Anterior cingulate cortex (tissue), 58 donors: Measurements from ENCODE around the gene ZNF610.
"Not testable (repeated sequence)": the region's sequence is repeated elsewhere in the genome, so short reads cannot be mapped to it uniquely, and the experiment has no call there.

Experiments used
- DNase-seq, 58 donors: peaks; one replicate each; lab custom pipeline; 2025; lab: John Stamatoyannopoulos, UW

Gene ZNF610

GRCh38 chr19:52336117-52336790 is at the start of gene ZNF610:
Gene ZNF610 (plus strand): TSS chr19:52336243. CDS start chr19:52349173, 12,930 bp downstream.
- peak; percentile 36 to 93 (median 84) for DNase-seq

DNA sequence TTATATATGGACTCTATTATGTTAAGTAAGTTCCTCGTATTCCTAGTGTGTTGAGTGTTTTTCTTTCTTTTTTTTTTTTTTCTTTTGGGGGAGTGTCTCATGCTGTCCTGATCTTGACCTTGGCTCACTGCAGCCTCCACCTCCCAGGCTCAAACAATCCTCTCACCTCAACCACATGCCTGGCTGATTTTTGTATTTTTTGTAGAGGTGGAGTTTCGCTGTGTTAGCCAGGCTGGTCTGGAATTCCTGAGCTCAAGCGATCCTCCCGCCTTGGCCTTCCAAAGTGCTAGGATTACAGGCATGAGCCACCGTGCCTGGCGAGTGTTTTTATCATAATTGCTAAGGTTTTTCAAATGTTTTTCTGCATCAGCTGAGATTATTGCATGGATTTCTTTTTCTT is 49.8 kb upstream of the ZNF610 start:
- DNase-seq, result no peak

DNA sequence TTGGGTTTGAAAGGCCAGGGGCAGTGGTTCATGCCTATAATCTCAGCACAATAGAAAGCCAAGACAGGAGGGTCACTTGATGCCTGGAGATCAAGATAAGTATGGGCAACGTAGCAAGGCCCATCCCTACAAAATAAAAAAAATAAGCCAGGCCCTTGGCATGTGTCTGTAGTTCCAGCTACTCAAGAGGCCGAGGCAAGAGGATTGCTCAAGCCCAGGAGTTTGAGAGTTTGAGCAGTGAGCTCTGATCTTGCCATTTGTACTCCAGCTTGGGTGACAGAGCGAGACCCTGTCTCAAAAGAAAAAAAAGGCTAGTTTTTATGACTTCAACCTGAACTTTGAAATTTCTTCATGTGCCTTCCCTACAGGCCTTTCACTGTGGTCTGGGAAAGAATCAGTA is 44.3 kb upstream of the ZNF610 start:
- no peak for DNase-seq

DNA sequence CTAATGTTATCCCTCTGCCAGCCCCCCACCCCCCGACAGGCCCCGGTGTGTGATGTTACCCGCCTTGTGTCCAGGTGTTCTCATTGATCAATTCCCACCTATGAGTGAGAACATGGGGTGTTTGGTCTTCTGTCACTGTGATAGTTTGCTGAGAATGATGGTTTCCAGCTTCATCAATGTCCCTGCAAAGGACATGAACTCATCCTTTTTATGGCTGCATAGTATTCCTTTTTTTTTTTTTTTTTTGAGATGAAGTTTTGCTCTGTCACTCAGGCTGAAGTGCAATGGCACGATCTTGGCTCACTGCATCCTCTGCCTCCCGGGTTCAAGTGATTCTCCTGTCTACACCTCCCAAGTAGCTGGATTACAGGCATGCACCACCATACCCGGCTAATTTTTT is 43.1 kb upstream of the ZNF610 start:
- DNase-seq, result not testable (repeated sequence)

- DNase-seq, result peak in 1 of 58 donors; percentile 2
These were observed 39.7 kb upstream of the ZNF610 start for GRCh38 chr19:52296400-52296772.

GRCh38 chr19:52296773-52297600 is 39.1 kb upstream of the ZNF610 start, which contains the start of gene ZNF480:
Gene ZNF480 (plus strand): TSS chr19:52297169. CDS start chr19:52300413, 3,244 bp downstream.
- peak in 57 of 58 donors; percentile 21 to 90 (median 73) for DNase-seq

DNA sequence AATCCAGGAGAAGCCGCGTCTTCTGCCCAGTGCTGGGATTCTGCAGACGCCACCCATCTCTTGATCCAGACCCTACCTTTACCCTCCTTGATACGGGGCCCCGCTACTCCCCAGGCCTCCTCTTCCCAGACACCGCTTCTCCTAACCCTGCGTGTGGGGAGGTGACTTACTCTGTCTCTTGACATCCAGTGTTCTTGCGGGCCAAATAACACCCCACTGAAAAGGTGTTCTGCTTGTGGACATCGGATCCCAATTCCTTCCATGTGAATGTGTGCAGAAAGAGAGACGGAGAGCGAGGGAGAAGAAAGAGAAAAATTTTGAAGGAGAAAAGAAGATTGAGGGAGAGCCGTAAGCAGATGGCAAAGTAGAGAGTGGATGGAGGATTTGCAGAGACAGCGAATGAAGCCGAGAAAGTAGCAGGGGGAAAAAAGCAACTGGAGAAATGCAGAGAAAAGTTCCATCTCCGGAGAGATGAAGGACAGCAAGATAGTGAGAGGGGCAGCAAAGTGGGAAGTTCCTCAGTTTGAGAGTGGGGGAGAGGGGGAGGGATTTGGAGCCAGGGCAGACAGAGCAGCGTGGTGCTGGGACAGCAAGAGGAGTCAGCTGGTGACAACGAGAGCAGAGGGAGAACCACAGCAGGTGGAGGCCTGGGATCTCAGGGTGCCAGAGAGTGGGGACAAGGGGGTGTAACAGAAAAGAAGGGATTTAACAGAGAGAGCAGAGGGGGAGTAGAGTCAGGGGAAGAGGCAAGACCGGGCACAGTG is 38.3 kb upstream of the ZNF610 start:
- DNase-seq, result peak in 9 of 58 donors; percentile 0 to 67 (median 5)

DNA sequence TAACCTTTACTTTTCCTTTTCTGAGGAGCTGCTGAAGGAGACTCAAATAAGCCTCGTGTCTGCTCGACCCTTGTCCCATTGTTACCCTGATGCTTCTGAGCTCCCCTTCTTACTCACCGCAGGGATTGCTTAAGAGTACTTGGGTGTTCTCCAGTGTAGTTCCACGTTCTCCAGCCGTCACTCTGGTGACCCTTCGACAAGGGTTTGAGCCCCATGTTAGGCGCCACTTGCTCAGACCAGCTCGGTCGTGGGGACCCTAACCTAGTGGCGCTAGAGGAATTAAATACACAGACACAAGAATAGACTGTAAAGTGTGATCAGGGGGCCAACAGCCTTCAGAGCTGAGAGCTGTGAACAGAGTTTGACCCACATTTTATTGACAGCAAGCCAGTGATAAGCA is 28.8 kb upstream of the ZNF610 start:
- no peak for DNase-seq

GRCh38 chr19:52322429-52322828 is 13.6 kb upstream of the ZNF610 start:
- DNase-seq, result no peak

DNA sequence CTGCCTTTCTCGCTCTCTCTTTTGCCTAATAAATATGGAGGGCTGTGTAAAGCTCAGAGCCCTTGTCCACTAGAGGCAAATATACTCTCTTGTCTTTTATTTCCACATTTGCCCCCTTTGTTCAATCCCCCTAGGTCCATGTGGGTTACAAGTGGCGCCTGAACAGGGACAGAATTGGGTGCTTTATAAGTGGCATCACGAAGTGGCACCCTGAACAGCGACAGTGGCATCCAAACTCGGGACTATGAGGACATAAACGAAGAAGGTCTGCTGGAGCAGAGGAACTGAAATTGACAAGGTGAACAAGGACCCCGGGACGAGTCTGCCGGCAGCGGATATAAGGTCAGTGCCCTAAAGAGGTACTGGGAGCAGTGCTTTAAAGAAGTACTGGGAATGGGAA is 4.3 kb upstream of the ZNF610 start:
- DNase-seq, result no peak

DNA sequence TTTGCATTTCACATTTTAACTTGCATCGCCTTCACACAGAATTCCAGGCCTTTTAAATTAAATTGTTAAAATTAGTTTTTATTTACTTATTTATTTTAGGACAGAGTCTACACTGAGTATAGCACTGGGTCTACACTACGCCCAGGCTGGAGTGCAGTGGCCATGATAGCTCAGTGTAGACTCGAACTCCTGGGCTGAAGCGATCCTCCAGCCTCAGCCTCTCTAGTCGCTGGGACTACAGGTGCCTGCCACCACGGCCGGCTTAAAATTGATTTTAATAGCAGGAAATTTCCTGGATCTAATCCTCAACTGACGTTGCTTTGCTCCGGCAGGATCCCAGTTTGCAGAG is 301 bp upstream of the ZNF610 start:
- DNase-seq, result no peak

GRCh38 chr19:52336791-52337381 is 843 bp downstream of the ZNF610 start:
- DNase-seq, result no peak

GRCh38 chr19:52339022-52339421 is 3.0 kb downstream of the ZNF610 start:
- not testable (repeated sequence) for DNase-seq

DNA sequence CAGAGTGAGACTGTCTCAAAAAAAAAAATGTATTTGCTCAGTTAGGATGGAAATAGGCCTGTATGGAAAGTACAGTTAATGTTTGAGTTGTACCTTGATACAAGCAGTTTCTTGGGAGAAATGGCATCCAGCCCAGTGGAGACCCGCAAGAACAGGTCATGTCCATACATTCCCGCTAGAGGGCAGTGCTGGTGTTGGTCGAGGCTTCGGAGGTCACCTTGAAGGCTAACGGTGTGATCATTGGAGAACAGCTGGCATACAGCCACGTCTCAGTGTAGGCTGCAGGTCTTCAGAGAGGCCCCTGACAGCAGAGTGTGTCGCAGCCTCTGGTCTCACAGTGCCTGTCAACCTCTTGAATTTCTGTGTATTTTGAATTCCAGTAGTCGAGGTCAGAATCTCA is 7.5 kb downstream of the ZNF610 start:
- DNase-seq, result peak in 32 of 58 donors; percentile 0 to 35 (median 6)

- no peak for DNase-seq
These were observed 9.1 kb downstream of the ZNF610 start for GRCh38 chr19:52345162-52345561.

GRCh38 chr19:52351512-52351911 is 15.5 kb downstream of the ZNF610 start:
- DNase-seq, result no peak

DNA sequence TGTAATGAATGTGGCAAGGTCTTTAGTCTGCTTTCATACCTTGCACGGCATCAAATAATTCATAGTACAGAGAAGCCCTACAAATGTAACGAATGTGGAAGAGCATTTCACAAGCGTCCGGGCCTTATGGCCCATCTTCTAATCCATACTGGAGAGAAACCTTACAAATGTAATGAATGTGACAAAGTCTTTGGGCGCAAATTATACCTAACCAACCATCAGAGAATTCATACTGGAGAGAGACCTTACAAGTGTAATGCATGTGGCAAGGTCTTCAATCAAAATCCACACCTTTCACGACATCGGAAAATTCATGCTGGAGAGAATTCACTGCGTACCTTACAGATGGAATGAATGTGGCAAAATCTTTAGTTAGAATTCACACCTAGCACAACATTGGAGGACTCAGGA is 30.4 kb downstream of the ZNF610 start:
- DNase-seq, result no peak

GRCh38 chr19:52369559-52370340 is 33.7 kb downstream of the ZNF610 start, which contains the start of gene ZNF880:
Gene ZNF880 (plus strand): TSS chr19:52369923. CDS start chr19:52369966, 43 bp downstream.
- peak; percentile 38 to 96 (median 87) for DNase-seq

GRCh38 chr19:52370341-52370710 is 34.3 kb downstream of the ZNF610 start:
- DNase-seq, result no peak

- no peak for DNase-seq
These were observed 55.1 kb downstream of the ZNF610 start for GRCh38 chr19:52391135-52391534.
